ENCODE measurements around the gene RS1.
A peak's percentile ranks its signal among the peaks of the same experiment; 100 is the strongest.

Gene RS1

GRCh38 chrX:18672008-18672407 is at the start of gene RS1:
Gene RS1, minus strand, starts transcription at chrX:18672108. Its CDS starts 40 bp downstream, at chrX:18672068.
- DNase-seq: no peak

- DNase-seq: no peak
Observed at GRCh38 chrX:18719852-18720251, 47.9 kb upstream of the RS1 start.

GRCh38 chrX:18714910-18715309 is 43.0 kb upstream of the RS1 start:
- no peak for DNase-seq

- no peak for DNase-seq
Observed at GRCh38 chrX:18709833-18710232, 37.9 kb upstream of the RS1 start.

- no peak for DNase-seq
Observed at GRCh38 chrX:18707426-18708049, 35.6 kb upstream of the RS1 start, which contains the start of gene PPEF1. Gene PPEF1, plus strand, starts transcription at chrX:18707645. Its CDS starts 136 bp downstream, at chrX:18707781.

GRCh38 chrX:18702362-18703195 is 30.7 kb upstream of the RS1 start:
- DNase-seq: no peak

GRCh38 chrX:18701621-18702361 is 29.9 kb upstream of the RS1 start:
- no peak for DNase-seq

GRCh38 chrX:18698737-18699650 is 27.1 kb upstream of the RS1 start:
- DNase-seq: no peak

GRCh38 chrX:18696653-18697052 is 24.7 kb upstream of the RS1 start:
- no peak for DNase-seq

GRCh38 chrX:18692541-18692940 is 20.6 kb upstream of the RS1 start:
- DNase-seq: no peak

- DNase-seq: no peak
Observed at GRCh38 chrX:18691431-18691830, 19.5 kb upstream of the RS1 start.

- DNase-seq: no peak
Observed at GRCh38 chrX:18687856-18688495, 16.1 kb upstream of the RS1 start.

- DNase-seq: no peak
Observed at GRCh38 chrX:18682979-18683387, 11.1 kb upstream of the RS1 start.

- no peak for DNase-seq
Observed at GRCh38 chrX:18681996-18682395, 10.1 kb upstream of the RS1 start.

GRCh38 chrX:18677161-18677869 is 5.4 kb upstream of the RS1 start:
- peak; percentile 71 for DNase-seq

- DNase-seq: no peak
Observed at GRCh38 chrX:18676470-18676869, 4.6 kb upstream of the RS1 start.

GRCh38 chrX:18676050-18676449 is 4.1 kb upstream of the RS1 start:
- DNase-seq: no peak

GRCh38 chrX:18674788-18675735 is 3.2 kb upstream of the RS1 start:
- peak; percentile 78 for DNase-seq

- no peak for DNase-seq
Observed at GRCh38 chrX:18674417-18674787, 2.5 kb upstream of the RS1 start.
